Measurements from ENCODE around the gene ODR4.
"Not testable (repeated sequence)": the region's sequence is repeated elsewhere in the genome, so short reads cannot be mapped to it uniquely, and the experiment has no call there.

ODR4 gene

DNA sequence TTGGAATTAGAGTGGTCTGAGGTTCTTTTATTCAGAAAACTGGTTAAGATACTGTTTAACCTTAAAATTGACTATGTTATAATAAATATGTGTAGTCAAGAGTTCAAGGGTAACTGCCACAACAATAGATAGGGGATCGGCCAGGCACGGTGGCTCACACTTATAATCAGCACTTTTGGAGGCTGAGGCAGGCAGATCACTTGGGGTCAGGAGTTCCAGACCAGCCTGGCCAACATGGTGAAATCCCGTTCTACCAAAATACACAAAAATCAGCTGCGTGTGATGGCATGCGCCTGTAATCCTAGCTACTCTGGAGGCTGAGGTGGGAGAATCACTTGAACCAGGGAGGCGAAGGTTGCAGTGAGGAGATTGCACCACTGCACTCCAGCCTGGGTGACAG is 45.8 kb downstream of the ODR4 start:
- DNase-seq (ENCODE audit: low read depth), result no peak

DNA sequence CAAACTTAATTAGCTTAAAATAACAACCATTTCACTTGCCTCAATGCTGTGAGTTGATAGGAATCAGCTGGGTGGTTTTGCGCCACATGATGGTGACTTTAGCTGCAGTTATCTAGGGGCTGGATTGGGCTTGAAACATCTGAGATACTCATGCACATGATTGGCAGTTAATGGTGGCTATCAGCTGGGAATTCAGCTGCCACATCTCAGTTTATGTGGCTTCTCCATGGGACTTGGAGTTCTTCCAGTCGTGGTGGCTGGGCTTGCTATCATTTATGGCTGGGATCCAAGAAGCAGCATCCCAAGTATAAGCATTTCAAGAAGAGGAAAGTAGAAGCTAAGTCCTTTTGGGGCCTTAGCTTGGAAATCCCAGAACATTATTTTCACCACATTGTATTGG is 48.9 kb downstream of the ODR4 start:
- no peak for DNase-seq (ENCODE audit: low read depth)

DNA sequence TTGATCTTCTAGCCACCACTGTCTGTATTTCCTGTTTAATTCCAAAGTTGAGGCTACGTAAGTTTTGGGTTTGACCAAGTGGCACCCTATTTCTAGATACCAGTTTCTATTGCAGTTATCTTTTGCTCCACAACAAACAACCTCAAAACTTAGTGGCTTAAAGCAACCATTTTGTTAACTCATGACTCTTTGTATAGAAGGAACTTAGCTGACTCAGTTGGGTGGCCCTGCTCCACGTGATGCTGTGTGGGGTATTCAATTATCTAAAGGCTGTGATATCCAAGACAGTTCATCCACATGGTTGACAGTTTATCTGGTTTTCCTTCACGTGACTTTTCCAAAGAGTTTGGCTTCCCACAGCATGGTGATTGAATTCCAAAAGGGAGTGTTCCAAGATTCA is 50.5 kb downstream of the ODR4 start:
- DNase-seq (ENCODE audit: low read depth), result no peak

DNA sequence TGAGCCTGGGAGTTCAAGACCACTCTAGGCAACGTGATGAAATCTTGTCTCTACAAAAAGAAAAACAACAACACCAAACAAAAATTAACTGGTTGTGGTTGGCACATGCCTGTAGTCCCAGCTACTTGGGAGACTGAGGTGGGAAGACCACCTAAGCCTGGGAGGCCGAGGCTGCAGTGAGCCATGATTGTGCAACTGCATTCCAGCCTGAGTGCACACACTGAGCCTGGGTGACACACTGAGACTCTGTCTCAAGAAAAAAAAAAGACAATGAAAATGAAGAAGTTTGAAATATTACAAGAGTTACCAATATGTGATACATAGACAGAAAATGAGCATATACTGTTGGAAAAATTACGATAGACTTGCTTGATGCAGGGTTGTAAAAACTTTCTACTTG is 53.4 kb downstream of the ODR4 start:
- DNase-seq (ENCODE audit: low read depth), result peak; percentile 13

DNA sequence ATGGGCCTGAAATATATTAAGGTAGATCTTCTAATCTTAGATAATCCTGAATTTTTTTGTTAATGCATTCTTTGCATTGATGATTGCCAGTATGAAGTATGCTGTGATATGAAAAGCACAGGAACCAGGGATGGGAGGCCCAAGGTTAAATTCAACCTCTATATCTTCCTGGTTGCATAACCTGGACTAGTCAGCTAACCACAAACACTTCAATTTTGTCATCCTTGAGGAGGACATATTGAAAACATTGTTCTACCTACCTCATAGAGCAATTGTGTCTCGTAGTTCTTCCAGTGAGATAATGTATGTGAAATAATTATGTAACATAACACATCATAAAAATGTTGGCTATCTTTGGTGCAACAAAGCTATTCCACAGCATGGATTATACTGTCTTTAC is 59.7 kb downstream of the ODR4 start:
- DNase-seq (ENCODE audit: low read depth), result peak; percentile 37

DNA sequence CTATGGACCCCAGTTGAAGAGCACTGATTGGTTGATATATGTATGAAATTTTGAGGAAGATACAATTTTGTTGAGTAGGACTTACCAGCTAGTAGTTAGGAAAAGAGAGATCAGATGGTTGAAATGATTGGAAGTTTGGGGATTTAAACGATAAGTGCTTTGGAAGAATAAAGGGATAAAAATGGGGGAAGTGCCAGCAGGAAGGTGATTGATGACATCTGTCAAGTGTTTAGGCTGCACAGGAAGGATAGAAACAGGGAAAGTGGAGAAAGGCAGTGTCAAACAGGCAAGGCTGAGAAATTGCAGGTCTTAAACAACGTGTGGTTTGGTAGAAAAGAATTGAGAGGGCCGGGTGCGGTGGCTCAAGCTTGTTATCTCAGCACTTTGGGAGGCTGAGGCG is 62.9 kb downstream of the ODR4 start:
- no peak for DNase-seq (ENCODE audit: low read depth)

DNA sequence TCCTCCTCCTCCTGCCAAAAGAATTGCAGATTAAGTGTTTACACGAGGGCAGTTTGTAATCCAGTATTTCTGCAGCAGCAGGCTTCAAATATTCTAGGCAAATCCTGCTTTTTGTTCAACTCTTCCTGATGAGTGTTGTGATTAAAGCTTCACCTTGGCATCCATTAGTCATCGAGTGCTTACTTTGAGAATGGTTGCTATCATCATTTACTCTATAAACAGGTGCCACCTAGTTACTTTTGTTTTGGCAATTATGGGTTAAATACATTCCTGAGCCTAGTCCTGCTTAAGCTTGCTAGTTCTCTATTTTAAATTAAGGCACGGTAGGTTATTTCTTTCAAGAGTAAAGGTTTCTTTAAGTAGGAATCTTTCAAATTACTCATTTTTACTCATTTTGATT is 64.9 kb downstream of the ODR4 start:
- DNase-seq (ENCODE audit: low read depth), result peak; percentile 47

DNA sequence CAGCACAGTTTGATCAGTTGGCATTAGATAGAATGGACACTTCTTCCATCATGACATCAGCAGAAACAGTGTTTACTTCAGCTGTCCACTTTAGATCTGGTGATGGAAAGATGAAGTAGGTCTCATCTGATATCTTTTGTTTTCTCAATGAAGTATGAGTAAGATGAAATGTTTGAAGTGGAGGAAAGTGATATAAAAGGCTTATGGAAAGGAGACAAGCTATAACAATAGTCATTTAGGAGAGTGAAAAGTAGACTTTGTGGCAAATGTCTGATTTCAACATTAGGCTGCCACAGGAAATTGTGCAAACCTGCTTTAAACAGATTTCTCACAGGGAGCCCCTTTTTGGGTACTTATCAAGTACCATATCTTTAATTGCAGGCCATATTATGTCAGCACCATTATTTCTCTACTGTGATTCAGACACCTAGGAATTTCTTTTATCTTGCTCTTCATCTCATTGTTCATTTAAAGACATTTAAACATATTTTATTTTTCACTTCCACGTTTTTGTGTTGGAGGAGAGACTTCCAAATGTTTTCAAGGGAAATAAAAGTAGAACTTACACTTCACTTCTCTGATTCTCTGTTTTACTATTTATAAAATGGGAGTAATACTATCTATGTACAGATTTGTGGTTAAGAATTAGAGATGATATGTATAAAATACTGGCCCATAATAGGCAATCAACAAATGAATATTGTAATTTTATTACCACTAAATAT is 67.2 kb downstream of the ODR4 start:
- DNase-seq (ENCODE audit: low read depth), result peak; percentile 61

DNA sequence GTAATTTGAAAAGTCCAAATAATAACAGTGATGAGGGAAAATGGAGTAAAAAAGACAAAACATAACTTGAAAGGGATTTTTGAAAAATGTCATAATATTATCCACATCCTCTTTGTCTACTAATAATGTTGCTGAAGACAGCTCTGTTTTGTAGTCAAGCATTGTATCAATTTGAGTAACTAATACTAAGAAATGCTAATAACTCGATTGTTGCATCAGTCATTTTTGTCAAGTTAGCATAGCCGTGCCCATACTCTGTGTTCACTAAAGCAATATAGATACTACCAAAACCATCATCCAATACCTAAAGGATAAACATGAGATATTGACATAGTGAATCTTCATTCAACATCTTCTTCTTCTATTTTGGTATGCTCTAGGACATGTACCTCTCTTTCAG is 68.0 kb downstream of the ODR4 start:
- DNase-seq (ENCODE audit: low read depth), result no peak

DNA sequence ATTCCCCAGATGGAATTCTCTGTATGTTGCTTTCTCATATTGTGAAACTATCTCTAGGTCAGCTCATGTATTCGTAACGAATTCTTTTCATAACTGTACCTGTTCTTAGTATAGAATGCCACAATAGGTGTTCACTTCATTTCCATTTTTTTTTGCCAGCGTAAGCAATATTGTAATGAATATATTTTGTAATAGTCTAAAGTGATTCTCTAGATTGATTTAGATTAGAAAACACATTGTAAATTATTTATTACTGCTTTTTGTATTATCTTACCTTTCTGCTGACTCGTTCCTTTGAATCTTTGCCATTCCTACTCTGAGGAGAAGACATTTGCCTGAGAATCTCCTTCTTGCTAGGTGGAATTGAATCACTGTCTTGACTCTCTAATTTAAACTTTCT is 70.5 kb downstream of the ODR4 start:
- DNase-seq (ENCODE audit: low read depth), result no peak

DNA sequence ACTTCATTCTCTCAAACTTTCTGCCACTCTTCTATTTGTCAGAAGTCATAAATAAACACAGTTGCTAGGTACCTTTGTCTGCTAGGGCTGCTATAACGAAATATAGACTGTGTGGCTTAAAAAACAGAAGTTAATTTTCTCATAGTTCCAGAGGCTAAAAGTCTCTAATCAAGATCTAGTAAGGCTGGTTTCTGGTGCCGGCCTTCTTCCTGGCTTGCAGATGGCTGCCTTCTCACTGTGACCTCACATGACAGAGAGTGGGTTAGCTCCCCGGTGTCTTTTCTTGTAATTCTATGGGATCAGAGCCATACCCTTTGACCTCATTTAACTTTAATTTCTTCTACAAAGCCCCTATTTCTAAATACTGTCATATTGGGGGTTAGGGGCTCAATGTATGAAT is 79.3 kb downstream of the ODR4 start:
- DNase-seq (ENCODE audit: low read depth), result no peak

DNA sequence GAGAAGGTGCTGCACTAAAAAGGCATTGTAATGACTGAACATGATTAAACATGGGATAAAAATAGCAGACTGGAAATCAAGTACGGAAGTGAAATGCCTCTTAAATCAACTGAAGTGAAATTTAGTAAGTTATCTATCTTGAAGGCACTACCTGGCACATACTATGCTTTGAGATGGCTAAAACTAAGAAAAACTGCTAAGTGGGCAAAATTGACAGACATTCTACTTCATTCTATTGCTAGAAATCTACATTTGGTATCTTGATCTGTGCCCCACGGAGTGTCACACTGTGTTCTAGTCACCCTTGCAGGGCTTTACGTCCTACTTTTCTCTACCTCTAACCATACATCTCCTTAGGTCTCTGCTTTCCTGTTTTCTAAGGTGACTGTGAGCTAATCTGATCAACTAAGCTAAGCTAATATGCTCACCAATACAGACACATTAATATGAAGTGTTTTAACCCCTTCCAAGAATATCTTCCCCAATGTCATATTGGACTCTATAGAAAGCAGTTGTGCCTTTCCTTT is 81.2 kb downstream of the ODR4 start:
- no peak for DNase-seq (ENCODE audit: low read depth)

DNA sequence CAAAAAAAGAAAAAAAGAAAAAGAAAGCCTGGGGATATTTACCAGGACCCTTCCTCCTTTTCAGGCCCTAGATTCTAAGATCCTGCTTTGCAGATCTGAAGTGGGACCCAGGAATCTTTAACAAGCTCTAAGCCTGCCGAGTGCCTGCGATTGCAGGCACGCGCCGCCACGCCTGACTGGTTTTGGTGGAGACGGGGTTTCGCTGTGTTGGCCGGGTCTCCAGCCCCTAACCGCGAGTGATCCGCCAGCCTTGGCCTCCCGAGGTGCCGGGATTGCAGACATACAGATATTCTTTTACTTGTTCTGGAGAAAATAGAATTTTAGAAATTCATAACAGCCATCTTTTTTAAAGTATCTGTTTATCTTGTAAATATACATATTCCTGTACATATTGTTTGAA is 83.5 kb downstream of the ODR4 start:
- DNase-seq (ENCODE audit: low read depth), result not testable (repeated sequence)

DNA sequence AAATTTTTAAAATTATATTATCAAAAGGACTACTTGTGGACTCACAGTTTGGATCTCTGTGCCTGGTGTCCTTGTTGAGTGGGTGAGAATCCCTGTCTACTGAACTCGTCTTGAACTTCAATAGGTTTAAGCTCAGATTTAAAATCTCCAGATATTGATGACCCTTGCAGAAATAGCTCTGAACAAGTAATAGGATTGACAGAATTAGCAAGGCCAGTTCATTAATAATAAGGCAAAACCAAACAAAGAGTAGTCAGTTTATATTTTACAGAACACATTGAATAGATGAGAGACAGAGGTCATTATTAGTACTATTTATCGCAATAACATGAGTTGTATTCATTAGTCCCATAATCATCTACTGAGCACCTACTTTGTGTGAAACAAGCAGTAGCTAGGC is 85.4 kb downstream of the ODR4 start, which contains the start of gene PDC:
Gene PDC, minus strand, starts transcription at position 101 of the 400 bp plus-strand sequence. CDS start 11,655 bp downstream, outside the sequence.
- DNase-seq (ENCODE audit: low read depth), result no peak

DNA sequence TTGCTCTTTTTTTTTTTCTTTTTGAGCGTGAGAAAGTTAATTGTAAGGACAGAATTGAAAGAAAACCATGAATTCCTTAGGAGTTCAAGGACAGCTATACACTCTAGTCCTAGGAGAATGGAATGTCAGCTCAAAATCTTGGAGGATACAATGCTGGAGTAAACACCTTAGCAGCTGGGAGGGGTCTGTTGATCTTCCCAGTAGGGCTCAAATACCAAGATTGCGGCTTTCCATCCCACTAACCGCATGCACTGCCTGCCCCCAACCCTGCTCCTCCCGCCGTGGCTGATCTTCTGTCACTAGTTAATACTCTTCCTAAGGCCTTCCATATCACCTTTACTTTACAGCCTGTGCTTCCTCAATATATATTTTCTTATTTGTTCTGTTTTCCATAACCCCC is 87.9 kb downstream of the ODR4 start:
- no peak for DNase-seq (ENCODE audit: low read depth)

DNA sequence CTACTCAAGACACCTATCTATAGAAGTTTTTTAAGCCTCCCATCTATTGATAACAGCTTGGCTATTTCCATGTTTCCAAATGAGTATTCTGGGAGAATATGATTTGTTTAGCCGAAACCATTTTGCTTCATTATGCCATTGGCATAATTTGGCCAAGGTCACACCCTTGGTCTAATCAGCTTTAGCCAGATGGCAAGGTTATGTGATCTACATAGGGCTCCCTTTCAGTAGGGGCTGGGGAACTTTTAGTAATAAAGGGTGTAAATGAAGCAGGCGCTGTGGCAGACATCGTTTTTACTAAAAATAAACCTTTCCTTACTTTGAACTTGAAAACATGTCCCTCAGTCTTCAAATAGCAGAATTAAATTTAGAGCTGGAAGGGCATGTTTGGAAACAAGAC is 88.3 kb downstream of the ODR4 start:
- DNase-seq (ENCODE audit: low read depth), result no peak

DNA sequence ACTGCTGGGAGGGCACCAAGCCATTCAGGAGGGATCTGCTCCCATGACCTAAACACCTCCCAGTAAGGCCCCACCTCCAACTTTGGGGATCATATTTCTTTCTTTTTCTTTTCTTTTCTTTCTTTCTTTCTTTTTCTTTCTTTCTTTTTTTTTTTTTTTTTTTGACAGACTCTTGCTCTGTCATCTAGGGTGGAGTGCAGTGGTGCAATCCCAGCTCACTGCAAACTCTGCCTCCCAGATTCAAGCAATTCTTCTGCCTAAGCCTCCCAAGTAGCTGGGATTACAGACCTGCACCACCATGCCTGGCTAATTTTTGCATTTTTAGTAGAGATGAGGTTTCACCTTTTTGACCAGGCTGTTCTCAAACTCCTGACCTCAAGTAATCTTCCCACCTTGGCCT is 89.9 kb downstream of the ODR4 start:
- not testable (repeated sequence) for DNase-seq (ENCODE audit: low read depth)

DNA sequence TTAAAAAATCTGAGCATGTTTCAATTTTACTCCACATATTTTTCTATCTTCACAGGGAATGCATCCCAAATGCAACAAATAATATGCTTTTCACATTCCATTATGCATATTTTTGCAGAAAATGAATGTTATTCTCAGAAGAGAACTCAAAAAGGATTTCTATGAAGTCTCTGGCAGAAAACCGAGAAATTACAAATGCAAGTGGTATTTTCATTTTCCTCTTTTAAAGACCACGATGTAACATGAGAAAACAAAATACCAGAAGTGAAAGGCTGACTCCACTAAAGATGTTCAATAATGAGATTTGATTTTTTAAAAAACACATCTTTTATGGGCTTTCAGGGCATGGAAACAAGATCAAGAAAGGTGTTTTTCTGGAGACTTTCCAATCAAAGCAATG is 90.3 kb downstream of the ODR4 start:
- no peak for DNase-seq (ENCODE audit: low read depth)

Measured in ELR (cell line).